A673 (cell line): ENCODE results near the gene CFAP210.

Experiments
- EZH2 ChIP-seq: fragments of 200-600 bp; sonication (generic); IDR thresholded peaks from 2 replicates; pipeline ENCODE4 v1.6.1; 2017; ENCODE audit warnings: borderline replicate concordance, low read depth, mild to moderate bottlenecking, mixed read lengths, antibody characterized with exemption, low read length; ENCODE audit not compliant: poor library complexity, severe bottlenecking
- TF ChIP-seq, protein P1 (sequence below): fragments of 300-800, 200-600 bp; sonication (generic); conservative IDR thresholded peaks from 2 replicates; pipeline ENCODE4 v1.5.1; 2017; ENCODE audit warnings: low read depth, mild to moderate bottlenecking, antibody characterized with exemption, low read length, moderate library complexity, mixed read lengths

DNA sequence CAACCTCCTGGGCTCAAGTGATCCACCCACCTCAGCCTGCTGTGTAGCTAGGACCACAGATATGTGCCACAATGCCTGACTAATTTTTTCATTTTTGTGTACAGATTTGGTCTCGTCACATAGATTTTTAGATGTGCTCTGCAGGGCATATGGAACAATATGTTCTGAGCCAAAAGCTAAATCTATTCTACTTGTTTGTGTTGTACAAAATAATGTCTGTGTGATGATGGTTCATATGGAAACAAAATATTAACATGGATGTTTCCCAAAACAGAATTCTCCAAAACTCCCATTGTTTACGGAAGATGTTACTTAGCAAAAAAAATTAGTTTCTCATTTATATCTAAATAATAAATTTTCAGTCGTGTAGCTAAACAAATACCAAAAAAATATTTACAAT is 26.8 kb upstream of the CFAP210 start:
- TF ChIP-seq, protein P1, sequence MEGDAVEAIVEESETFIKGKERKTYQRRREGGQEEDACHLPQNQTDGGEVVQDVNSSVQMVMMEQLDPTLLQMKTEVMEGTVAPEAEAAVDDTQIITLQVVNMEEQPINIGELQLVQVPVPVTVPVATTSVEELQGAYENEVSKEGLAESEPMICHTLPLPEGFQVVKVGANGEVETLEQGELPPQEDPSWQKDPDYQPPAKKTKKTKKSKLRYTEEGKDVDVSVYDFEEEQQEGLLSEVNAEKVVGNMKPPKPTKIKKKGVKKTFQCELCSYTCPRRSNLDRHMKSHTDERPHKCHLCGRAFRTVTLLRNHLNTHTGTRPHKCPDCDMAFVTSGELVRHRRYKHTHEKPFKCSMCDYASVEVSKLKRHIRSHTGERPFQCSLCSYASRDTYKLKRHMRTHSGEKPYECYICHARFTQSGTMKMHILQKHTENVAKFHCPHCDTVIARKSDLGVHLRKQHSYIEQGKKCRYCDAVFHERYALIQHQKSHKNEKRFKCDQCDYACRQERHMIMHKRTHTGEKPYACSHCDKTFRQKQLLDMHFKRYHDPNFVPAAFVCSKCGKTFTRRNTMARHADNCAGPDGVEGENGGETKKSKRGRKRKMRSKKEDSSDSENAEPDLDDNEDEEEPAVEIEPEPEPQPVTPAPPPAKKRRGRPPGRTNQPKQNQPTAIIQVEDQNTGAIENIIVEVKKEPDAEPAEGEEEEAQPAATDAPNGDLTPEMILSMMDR: no peak
- TF ChIP-seq EZH2: no peak
